Fibroblast of lung (primary cell): ENCODE data around the gene TXNRD2. TPM values are rescaled to one million over a fixed set of nuclear protein-coding genes. Genes with fewer than 3 reads are reported as not detected.

Experiments
- DNase-seq, 2 donors: peaks; one replicate each; pipeline versions ENCODE4 v3.0.0 to v3.0.0-alpha.2; 2010; ENCODE audit warnings: low read depth in 2 of 2
- H2AFZ ChIP-seq: 2 replicates; pipeline ENCODE4 v1.5.1; 2012; ENCODE audit warnings: low read length, control low read depth, inconsistent platforms
- H3K27ac ChIP-seq: 2 replicates; pipeline ENCODE4 v1.5.1; 2011; ENCODE audit warnings: low read length, control low read depth; ENCODE audit not compliant: insufficient read depth
- H3K27me3 ChIP-seq: 2 replicates; pipeline ENCODE4 v1.5.1; 2011; ENCODE audit warnings: mild to moderate bottlenecking, low read length; ENCODE audit not compliant: control insufficient read depth, insufficient read depth
- H3K36me3 ChIP-seq: 2 replicates; pipeline ENCODE4 v1.5.1; 2011; ENCODE audit warnings: low read length; ENCODE audit not compliant: control insufficient read depth, insufficient read depth
- H3K4me1 ChIP-seq: 2 replicates; pipeline ENCODE4 v1.5.1; 2011; ENCODE audit warnings: low read length; ENCODE audit not compliant: control insufficient read depth, insufficient read depth; ENCODE audit errors: extremely low read depth
- H3K4me2 ChIP-seq: 2 replicates; pipeline ENCODE4 v1.5.1; 2011; ENCODE audit warnings: low read length, control low read depth; ENCODE audit not compliant: insufficient read depth; ENCODE audit errors: extremely low read depth
- H3K4me3 ChIP-seq, 4 experiments: fragments of 200-600 bp in 1 of 4; sonication (generic) in 1 of 4; replicated peaks in 1 of 4; 2 replicates each; pipeline ENCODE4 v1.5.1; 2011 to 2016; ENCODE audit warnings: low read length in 4 of 4, low read depth in 3 of 4, mild to moderate bottlenecking in 3 of 4, control low read depth in 2 of 4, inconsistent platforms in 1 of 4, mixed read lengths in 1 of 4; ENCODE audit not compliant: insufficient read depth in 1 of 4; ENCODE audit errors: control extremely low read depth in 1 of 4
- H3K79me2 ChIP-seq: 2 replicates; pipeline ENCODE4 v1.5.1; 2012; ENCODE audit warnings: mild to moderate bottlenecking, low read length, inconsistent platforms; ENCODE audit not compliant: control insufficient read depth, insufficient read depth
- H3K9ac ChIP-seq: 2 replicates; pipeline ENCODE4 v1.5.1; 2011; ENCODE audit warnings: mild to moderate bottlenecking, low read length, control low read depth; ENCODE audit not compliant: insufficient read depth
- H3K9me3 ChIP-seq: 2 replicates; pipeline ENCODE4 v1.5.1; 2012; ENCODE audit warnings: low read depth, low read length; ENCODE audit not compliant: control insufficient read depth, insufficient read depth
- H4K20me1 ChIP-seq: 2 replicates; pipeline ENCODE4 v1.5.1; 2011; ENCODE audit warnings: low read length; ENCODE audit not compliant: control insufficient read depth, insufficient read depth; ENCODE audit errors: extremely low read depth
- EZH2 ChIP-seq: IDR thresholded peaks from 2 replicates; pipeline ENCODE4 v1.5.1; 2012; ENCODE audit warnings: low read length, control low read depth, mild to moderate bottlenecking; ENCODE audit errors: missing control alignments
- polyA plus RNA-seq, 2 donors: library from polyadenylated mRNA; depleted of rRNA in 1 of 2; stranded (reverse) in 1 of 2; unstranded in 1 of 2; fragments of >200 nt; gene quantifications; 2 replicates each; pipeline ENCODE4 v1.2.1, GENCODE V29; 2011 to 2012; ENCODE audit warnings: missing spikeins in 1 of 2
- total RNA-seq: library from RNA; depleted of rRNA; stranded (reverse); fragments of >200 nt; gene quantifications from 2 replicates; pipeline ENCODE4 v1.2.1, GENCODE V29; 2014
- TF ChIP-seq, protein P1 (sequence below), 2 donors: IDR thresholded peaks in 1 of 2; conservative IDR thresholded peaks in 1 of 2; 1 replicate in 1 of 2; 2 replicates in 1 of 2; pipeline ENCODE4 v1.5.1; 2011 to 2012; ENCODE audit warnings: low read length in 2 of 2, control low read depth in 1 of 2, inconsistent platforms in 1 of 2, low read depth in 1 of 2, mild to moderate bottlenecking in 1 of 2

TXNRD2 gene
- total and polyA plus RNA-seq, 2 donors (not counting 1 experiment from before 2014, with no cell fraction given): 13.2 to 30.7 TPM

DNA sequence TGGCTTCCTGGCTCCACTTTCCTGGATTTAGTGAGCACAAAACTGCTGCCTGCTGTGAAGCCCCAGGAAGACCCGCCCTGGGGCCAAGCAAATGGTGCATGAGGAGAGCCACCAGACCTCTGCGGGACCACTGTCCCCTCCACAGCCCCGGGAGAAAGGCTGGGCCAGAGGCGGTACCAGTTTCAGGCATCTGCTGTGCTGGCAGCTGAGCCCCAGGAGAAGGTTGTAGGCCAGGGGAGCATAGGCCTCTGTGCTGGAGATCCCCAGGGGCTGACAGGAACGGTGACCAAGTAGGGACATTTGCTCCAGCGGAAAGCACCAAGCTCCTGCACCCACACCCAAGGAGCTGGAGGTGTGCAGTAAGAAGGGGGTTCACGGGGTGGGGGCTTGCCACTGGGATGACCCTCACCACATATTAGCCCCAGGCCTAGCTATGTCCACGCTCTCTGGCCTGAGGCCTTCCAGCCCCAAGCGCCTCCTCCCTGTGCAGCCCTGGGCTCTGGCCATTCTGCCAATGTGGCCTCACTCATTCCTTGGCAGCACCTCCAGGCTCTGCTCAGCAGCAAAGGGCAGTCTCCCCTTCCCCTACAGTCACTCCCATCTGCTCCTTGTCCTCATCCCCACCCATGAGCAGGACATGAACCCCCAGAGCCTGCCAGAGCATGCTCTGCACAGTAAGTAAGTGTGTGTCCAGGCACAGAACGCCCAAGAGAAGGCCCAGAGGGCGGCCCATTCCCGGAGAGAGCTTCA lies 24.1 kb downstream of the TXNRD2 start:
- no peak for DNase-seq
- Histone ChIP-seq H3K79me2 (no peaks in the 10 kb centered on the region), H3K9me3 (no peaks in the 10 kb centered on the region), H3K9ac (no peak overlapping the region), H4K20me1 (no peaks in the 10 kb centered on the region), H3K4me1 (no peaks in the 10 kb centered on the region), H2AFZ (no peak overlapping the region), H3K27ac (no peak overlapping the region), H3K27me3 (no peaks in the 10 kb centered on the region), H3K36me3 (peaks cover 8% of the 10 kb centered on the region), H3K4me3 (no peak overlapping the region), H3K4me2 (no peak overlapping the region)
- no peak for TF ChIP-seq EZH2
- TF ChIP-seq, protein P1, sequence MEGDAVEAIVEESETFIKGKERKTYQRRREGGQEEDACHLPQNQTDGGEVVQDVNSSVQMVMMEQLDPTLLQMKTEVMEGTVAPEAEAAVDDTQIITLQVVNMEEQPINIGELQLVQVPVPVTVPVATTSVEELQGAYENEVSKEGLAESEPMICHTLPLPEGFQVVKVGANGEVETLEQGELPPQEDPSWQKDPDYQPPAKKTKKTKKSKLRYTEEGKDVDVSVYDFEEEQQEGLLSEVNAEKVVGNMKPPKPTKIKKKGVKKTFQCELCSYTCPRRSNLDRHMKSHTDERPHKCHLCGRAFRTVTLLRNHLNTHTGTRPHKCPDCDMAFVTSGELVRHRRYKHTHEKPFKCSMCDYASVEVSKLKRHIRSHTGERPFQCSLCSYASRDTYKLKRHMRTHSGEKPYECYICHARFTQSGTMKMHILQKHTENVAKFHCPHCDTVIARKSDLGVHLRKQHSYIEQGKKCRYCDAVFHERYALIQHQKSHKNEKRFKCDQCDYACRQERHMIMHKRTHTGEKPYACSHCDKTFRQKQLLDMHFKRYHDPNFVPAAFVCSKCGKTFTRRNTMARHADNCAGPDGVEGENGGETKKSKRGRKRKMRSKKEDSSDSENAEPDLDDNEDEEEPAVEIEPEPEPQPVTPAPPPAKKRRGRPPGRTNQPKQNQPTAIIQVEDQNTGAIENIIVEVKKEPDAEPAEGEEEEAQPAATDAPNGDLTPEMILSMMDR (conservative IDR thresholded peaks at IDR 0.05 in 1 of 2, IDR thresholded peaks at IDR 0.05 in 1 of 2; ENCODE audit: low read depth in 1 of 2, low read length in 2 of 2): no peak

DNA sequence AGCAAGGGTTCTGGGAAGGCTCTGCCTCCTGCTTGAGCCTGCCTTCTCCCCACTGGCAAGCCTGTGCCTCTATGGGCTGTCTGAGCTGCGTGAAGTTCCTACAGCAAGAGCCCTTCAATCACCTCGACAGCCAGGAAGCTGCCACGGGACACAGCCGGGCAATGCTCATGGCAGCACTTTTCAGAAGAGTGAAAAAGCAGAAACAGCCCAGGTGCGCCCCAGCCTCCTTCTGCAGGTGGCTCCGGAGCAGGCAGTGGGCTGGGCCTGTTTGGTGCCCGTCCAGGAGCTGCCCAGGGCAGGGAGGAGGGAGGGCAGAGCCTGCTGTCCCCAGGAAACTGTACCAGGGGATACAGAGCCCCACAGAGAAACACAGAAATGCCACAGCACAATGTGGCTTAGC lies 24.7 kb downstream of the TXNRD2 start:
- Histone ChIP-seq H3K4me2 (no peak overlapping the region), H3K79me2 (no peaks in the 10 kb centered on the region), H3K4me1 (no peaks in the 10 kb centered on the region), H3K27ac (no peak overlapping the region), H3K27me3 (no peaks in the 10 kb centered on the region), H2AFZ (no peak overlapping the region), H3K4me3 (no peak overlapping the region), H4K20me1 (no peaks in the 10 kb centered on the region), H3K9me3 (no peaks in the 10 kb centered on the region), H3K36me3 (peaks cover 8% of the 10 kb centered on the region), H3K9ac (no peak overlapping the region)
- no peak for DNase-seq
- TF ChIP-seq, protein P1 (conservative IDR thresholded peaks at IDR 0.05 in 1 of 2, IDR thresholded peaks at IDR 0.05 in 1 of 2; ENCODE audit: low read depth in 1 of 2, low read length in 2 of 2): no peak
- no peak for TF ChIP-seq EZH2

DNA sequence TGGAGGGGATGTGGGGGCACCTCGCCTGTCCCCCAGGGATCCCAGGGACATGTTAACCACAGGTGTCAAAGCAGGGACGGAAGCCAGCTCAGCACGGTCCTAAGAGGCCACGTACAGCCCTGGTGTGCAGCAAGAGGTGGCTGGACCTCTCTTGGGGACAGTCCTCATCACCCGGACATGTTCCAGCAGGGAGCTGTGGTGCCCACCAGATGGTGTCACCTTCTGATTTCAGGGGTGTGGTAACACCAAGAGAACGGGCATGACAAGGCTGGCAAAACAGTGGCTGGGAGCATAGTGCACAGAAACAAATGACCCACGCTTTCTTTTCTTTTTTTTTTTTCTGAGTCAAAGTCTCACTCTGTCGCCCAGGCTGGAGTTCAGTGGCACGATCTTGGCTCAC lies 25.6 kb downstream of the TXNRD2 start:
- H3K27ac ChIP-seq: no peak overlapping the region
- TF ChIP-seq, protein P1 (conservative IDR thresholded peaks at IDR 0.05 in 1 of 2, IDR thresholded peaks at IDR 0.05 in 1 of 2; ENCODE audit: low read depth in 1 of 2, low read length in 2 of 2): no peak
- no peak for TF ChIP-seq EZH2
- H3K9me3 ChIP-seq: no peaks in the 10 kb centered on the region
- H3K79me2 ChIP-seq: no peaks in the 10 kb centered on the region
- no peaks in the 10 kb centered on the region for H3K27me3 ChIP-seq
- no peak overlapping the region for H3K9ac ChIP-seq
- no peaks in the 10 kb centered on the region for H3K4me1 ChIP-seq
- no peak for DNase-seq
- H3K36me3 ChIP-seq: peaks cover 8% of the 10 kb centered on the region
- no peak overlapping the region for H3K4me2 ChIP-seq
- no peak overlapping the region for H3K4me3 ChIP-seq
- no peak overlapping the region for H2AFZ ChIP-seq
- no peaks in the 10 kb centered on the region for H4K20me1 ChIP-seq
